PFSK-1 (cell line): ENCODE measurements around the gene IL25.

Experiments
- FOXP2 ChIP-seq: optimal IDR thresholded peaks from 2 replicates; pipeline ENCODE3; 2011; ENCODE audit warnings: borderline replicate concordance, control low read depth, inconsistent platforms; ENCODE audit not compliant: insufficient read depth; ENCODE audit errors: extremely low read length, extremely low read depth
- POLR2AphosphoS5 ChIP-seq: IDR thresholded peaks from 2 replicates; pipeline ENCODE4 v1.6.1; 2012; ENCODE audit warnings: low read depth, mild to moderate bottlenecking, control low read depth, low read length, moderate library complexity
- TAF1 ChIP-seq: IDR thresholded peaks from 2 replicates; pipeline ENCODE4 v1.6.1; 2012; ENCODE audit warnings: low read length, control low read depth, borderline replicate concordance; ENCODE audit not compliant: insufficient read depth
- TF ChIP-seq, protein P1 (sequence below), 2 experiments: IDR thresholded peaks; 2 replicates each; pipeline versions ENCODE4 v1.6.1 to v1.8.0; 2011 to 2012; ENCODE audit warnings: low read depth in 2 of 2, low read length in 2 of 2, control low read depth in 1 of 2, inconsistent platforms in 1 of 2, mild to moderate bottlenecking in 1 of 2, moderate library complexity in 1 of 2; ENCODE audit not compliant: insufficient read depth in 1 of 2

DNA sequence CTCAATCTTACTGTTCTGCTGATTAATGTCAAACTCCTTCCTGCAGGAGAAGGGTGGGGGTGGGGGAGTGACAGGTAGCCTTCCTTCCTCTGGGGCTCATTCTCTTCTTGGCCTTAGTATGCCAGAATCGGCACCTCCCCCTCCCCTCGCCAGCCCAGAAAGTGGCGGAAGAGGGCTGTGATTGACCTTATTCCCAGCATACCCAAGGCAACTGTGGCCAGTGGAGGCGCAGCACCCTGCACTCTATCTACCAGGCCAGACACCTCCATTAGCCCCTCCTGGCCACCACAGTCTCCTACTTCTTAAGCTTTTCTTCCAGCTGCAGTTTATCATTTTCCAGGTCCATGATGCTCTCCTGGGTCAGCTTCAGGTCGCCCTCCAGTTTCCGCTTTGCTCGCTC lies 20.0 kb downstream of the IL25 start:
- no peak for TF ChIP-seq POLR2AphosphoS5
- TF ChIP-seq, protein P1, sequence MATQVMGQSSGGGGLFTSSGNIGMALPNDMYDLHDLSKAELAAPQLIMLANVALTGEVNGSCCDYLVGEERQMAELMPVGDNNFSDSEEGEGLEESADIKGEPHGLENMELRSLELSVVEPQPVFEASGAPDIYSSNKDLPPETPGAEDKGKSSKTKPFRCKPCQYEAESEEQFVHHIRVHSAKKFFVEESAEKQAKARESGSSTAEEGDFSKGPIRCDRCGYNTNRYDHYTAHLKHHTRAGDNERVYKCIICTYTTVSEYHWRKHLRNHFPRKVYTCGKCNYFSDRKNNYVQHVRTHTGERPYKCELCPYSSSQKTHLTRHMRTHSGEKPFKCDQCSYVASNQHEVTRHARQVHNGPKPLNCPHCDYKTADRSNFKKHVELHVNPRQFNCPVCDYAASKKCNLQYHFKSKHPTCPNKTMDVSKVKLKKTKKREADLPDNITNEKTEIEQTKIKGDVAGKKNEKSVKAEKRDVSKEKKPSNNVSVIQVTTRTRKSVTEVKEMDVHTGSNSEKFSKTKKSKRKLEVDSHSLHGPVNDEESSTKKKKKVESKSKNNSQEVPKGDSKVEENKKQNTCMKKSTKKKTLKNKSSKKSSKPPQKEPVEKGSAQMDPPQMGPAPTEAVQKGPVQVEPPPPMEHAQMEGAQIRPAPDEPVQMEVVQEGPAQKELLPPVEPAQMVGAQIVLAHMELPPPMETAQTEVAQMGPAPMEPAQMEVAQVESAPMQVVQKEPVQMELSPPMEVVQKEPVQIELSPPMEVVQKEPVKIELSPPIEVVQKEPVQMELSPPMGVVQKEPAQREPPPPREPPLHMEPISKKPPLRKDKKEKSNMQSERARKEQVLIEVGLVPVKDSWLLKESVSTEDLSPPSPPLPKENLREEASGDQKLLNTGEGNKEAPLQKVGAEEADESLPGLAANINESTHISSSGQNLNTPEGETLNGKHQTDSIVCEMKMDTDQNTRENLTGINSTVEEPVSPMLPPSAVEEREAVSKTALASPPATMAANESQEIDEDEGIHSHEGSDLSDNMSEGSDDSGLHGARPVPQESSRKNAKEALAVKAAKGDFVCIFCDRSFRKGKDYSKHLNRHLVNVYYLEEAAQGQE (IDR thresholded peaks at IDR 0.05; ENCODE audit: insufficient read depth in 1 of 2, low read depth in 2 of 2, low read length in 2 of 2), result no peak
- TF ChIP-seq TAF1, result no peak
- no peak for TF ChIP-seq FOXP2
